DOHH2 (cell line): ENCODE data around the gene DUS4L.

Experiments used
- H3F3A ChIP-seq: fragments of 200-600 bp; sonication (generic), shearing (Covaris generic); 2 replicates; pipeline ENCODE4 v1.6.0; 2016; ENCODE audit warnings: antibody characterized with exemption, mild to moderate bottlenecking; ENCODE audit not compliant: control insufficient read depth, insufficient read depth
- H3K27ac ChIP-seq: fragments of 200-600 bp; sonication (generic); 2 replicates; pipeline ENCODE4 v1.5.1; 2014; ENCODE audit warnings: low read depth, mild to moderate bottlenecking, low read length, moderate library complexity
- H3K27me3 ChIP-seq: fragments of 200-600 bp; sonication (generic); 2 replicates; pipeline ENCODE4 v1.6.1; 2014; ENCODE audit warnings: mild to moderate bottlenecking, low read length, mixed read lengths; ENCODE audit not compliant: control insufficient read depth
- H3K36me3 ChIP-seq: fragments of 200-600 bp; sonication (generic); 2 replicates; pipeline ENCODE4 v1.6.1; 2014; ENCODE audit warnings: mild to moderate bottlenecking, low read length, moderate library complexity, mixed read lengths; ENCODE audit not compliant: control insufficient read depth
- H3K4me1 ChIP-seq: fragments of 200-600 bp; sonication (generic); 2 replicates; pipeline ENCODE4 v1.6.1; 2014; ENCODE audit warnings: mild to moderate bottlenecking, low read length, mixed read lengths; ENCODE audit not compliant: control insufficient read depth
- H3K4me2 ChIP-seq: fragments of 200-600 bp; sonication (generic); 2 replicates; pipeline ENCODE4 v1.6.0; 2014; ENCODE audit warnings: mild to moderate bottlenecking, low read length, moderate library complexity
- H3K4me3 ChIP-seq: fragments of 200-600 bp; sonication (generic); 2 replicates; pipeline ENCODE4 v1.5.1; 2014; ENCODE audit warnings: mild to moderate bottlenecking, low read length, mixed read lengths
- H3K79me2 ChIP-seq: fragments of 200-600 bp; sonication (generic); 2 replicates; pipeline ENCODE4 v1.6.1; 2014; ENCODE audit warnings: mild to moderate bottlenecking, low read length, mixed read lengths; ENCODE audit not compliant: control insufficient read depth
- H3K9me2 ChIP-seq: fragments of 200-600 bp; sonication (generic); replicated peaks from 2 replicates; pipeline ENCODE4 v1.6.1; 2014; ENCODE audit warnings: mild to moderate bottlenecking, low read length, mixed read lengths; ENCODE audit not compliant: control insufficient read depth
- H3K9me3 ChIP-seq: fragments of 200-600 bp; sonication (generic); 2 replicates; pipeline ENCODE4 v1.6.1; 2014; ENCODE audit warnings: antibody characterized with exemption, low read length, mixed read lengths; ENCODE audit not compliant: control insufficient read depth, insufficient read depth
- H4K20me1 ChIP-seq: fragments of 200-600 bp; sonication (generic); 2 replicates; pipeline ENCODE4 v1.6.0; 2014; ENCODE audit warnings: low read depth, mild to moderate bottlenecking, antibody characterized with exemption, low read length, moderate library complexity; ENCODE audit not compliant: control insufficient read depth, insufficient read depth
- CTCF ChIP-seq: fragments of 200-600 bp; sonication (generic); IDR thresholded peaks from one replicate; pipeline ENCODE4 v1.5.1; 2014; ENCODE audit warnings: antibody characterized with exemption, mild to moderate bottlenecking, low read depth, low read length; ENCODE audit not compliant: poor library complexity, severe bottlenecking
- EZH2phosphoT487 ChIP-seq: fragments of 200-600 bp; sonication (generic); IDR thresholded peaks from 2 replicates; pipeline ENCODE4 v1.6.1; 2017; ENCODE audit warnings: borderline replicate concordance, mild to moderate bottlenecking, antibody characterized with exemption, low read length, moderate library complexity, mixed read lengths

DUS4L gene

GRCh38 chr7:107573537-107573936 is 9.8 kb downstream of the DUS4L start:
- Histone ChIP-seq H3K27ac (no peak overlapping the region), H4K20me1 (no peaks in the 10 kb centered on the region), H3K4me3 (no peak overlapping the region), H3K4me2 (no peak overlapping the region), H3K4me1 (no peaks in the 10 kb centered on the region), H3K36me3 (peaks cover 69% of the 10 kb centered on the region), H3F3A (peaks cover 19% of the 10 kb centered on the region), H3K9me2 (no peaks in the 10 kb centered on the region), H3K79me2 (no peaks in the 10 kb centered on the region), H3K9me3 (no peaks in the 10 kb centered on the region), H3K27me3 (no peaks in the 10 kb centered on the region)
- TF ChIP-seq CTCF (no peak), EZH2phosphoT487 (no peak)

GRCh38 chr7:107579554-107579884 is 15.7 kb downstream of the DUS4L start:
- Histone ChIP-seq H3K79me2 (peaks cover 25% of the 10 kb centered on the region), H3K36me3 (peaks cover 36% of the 10 kb centered on the region)

GRCh38 chr7:107579885-107580715 is 16.3 kb downstream of the DUS4L start, which contains the start of gene BCAP29:
BCAP29 (plus strand) TSS chr7:107580246; CDS start chr7:107580773, 527 bp downstream.
- no peaks in the 10 kb centered on the region for H3K27me3 ChIP-seq
- H3K79me2 ChIP-seq: peaks cover 25% of the 10 kb centered on the region

More at GRCh38 chr7:107579554-107579884, 15.7 kb downstream of the DUS4L start:
- Histone ChIP-seq H3K27me3 (no peaks in the 10 kb centered on the region), H3K9me2 (no peaks in the 10 kb centered on the region), H3K4me2 (peak overlapping the region; percentile 59), H3F3A (peaks cover 34% of the 10 kb centered on the region), H3K4me1 (peaks cover 23% of the 10 kb centered on the region), H3K27ac (peak overlapping the region; percentile 39), H4K20me1 (no peaks in the 10 kb centered on the region), H3K4me3 (peak overlapping the region; percentile 74), H3K9me3 (no peaks in the 10 kb centered on the region)
- TF ChIP-seq CTCF (no peak), EZH2phosphoT487 (no peak)

More at GRCh38 chr7:107579885-107580715, 16.3 kb downstream of the DUS4L start, which contains the start of gene BCAP29:
- Histone ChIP-seq H3K27ac (peak within 1 kb of the TSS; percentile 39), H3K4me2 (peak within 1 kb of the TSS; percentile 59), H3F3A (peaks cover 34% of the 10 kb centered on the region), H3K4me1 (peaks cover 23% of the 10 kb centered on the region), H3K4me3 (peak within 1 kb of the TSS; percentile 74), H3K9me3 (no peaks in the 10 kb centered on the region), H4K20me1 (no peaks in the 10 kb centered on the region), H3K36me3 (peaks cover 37% of the 10 kb centered on the region), H3K9me2 (no peaks in the 10 kb centered on the region)
- TF ChIP-seq EZH2phosphoT487: no peak
- TF ChIP-seq CTCF: peak; percentile 37
